Measurements from ENCODE around the gene NAT8L.
A peak's percentile ranks its signal among the peaks of the same experiment; 100 is the strongest.
"Not testable (repeated sequence)": the region's sequence is repeated elsewhere in the genome, so short reads cannot be mapped to it uniquely, and the experiment has no call there.

NAT8L gene, protein sequence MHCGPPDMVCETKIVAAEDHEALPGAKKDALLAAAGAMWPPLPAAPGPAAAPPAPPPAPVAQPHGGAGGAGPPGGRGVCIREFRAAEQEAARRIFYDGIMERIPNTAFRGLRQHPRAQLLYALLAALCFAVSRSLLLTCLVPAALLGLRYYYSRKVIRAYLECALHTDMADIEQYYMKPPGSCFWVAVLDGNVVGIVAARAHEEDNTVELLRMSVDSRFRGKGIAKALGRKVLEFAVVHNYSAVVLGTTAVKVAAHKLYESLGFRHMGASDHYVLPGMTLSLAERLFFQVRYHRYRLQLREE

DNA sequence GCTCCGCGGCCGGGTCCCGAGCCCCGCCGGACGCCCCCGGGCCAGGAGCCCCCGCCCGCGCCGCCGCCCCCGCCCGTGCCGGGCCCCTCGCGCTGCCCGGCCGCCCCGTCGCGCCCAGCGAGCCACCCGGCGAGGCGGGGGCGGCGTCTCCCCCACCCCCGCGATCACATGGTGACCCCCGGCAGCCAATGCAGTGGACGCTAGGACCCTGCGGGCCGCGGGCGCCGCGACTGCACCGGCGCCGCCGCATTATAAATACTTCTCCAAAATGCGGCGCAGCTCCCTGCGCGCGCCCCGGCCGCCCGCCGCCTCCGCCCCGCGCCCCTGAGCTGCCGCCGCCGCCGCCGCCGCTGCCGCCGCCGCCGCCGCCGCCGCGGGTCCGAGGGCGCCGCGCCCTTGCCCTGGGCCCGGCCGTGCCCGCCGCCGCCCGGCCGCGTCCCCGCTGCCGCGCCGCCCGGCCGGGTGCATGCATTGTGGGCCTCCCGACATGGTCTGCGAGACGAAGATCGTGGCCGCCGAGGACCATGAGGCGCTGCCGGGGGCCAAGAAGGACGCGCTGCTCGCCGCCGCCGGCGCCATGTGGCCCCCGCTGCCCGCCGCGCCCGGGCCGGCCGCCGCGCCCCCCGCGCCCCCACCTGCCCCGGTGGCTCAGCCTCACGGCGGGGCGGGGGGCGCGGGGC is at the start of gene NAT8L:
Gene NAT8L (plus strand): TSS at position 282 of the 680 bp plus-strand sequence. CDS start 185 bp downstream, at position 467.
- Histone ChIP-seq H3K9me3 (ENCODE audit: control insufficient read depth, low read length) (no peaks in the 10 kb centered on the region), H3K4me3 (ENCODE audit: low read length) (no peak within 1 kb of the TSS), H3K27me3 (replicated peaks; ENCODE audit: control insufficient read depth, insufficient read depth, low read length) (peaks cover 33% of the 10 kb centered on the region), H3K36me3 (ENCODE audit: control insufficient read depth, insufficient read depth, low read length, severe bottlenecking) (no peaks in the 10 kb centered on the region), H3K9ac (ENCODE audit: low read length) (no peak within 1 kb of the TSS), H3K4me1 (ENCODE audit: control insufficient read depth, insufficient read depth, low read length) (no peaks in the 10 kb centered on the region)
- peak; percentile 60 for DNase-seq (ENCODE audit: low read depth)

DNA sequence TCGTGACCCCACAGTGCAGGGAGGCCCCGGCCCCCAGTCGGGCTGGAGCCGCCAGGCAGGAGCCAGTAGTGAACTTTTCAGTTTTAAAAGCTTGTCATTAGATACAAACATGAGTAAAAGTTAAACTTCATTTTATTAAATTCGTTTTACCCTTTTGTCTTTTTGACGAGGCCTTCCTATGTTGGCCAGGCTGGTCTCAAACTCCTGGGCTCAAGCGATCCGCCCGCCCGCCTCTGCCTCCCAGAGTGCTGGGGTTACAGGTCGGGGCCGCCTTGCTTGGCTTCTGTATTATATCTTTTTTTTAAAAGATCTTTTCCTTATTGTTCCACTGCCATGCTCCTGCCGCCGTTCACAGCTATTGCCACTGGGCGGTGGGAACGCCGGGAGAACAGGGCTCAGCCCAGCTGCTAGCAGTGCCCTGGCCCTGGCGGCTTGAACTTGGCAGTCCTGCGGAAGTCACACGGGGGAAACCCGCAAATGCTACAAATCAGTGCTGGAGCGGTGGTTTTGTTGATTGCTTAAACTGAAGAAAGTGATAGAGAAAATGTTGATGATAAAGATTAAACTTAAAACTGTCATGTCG is 49.4 kb upstream of the NAT8L start:
- Histone ChIP-seq H3K36me3 (ENCODE audit: control insufficient read depth, insufficient read depth, low read length, severe bottlenecking) (peaks cover 7% of the 10 kb centered on the region), H3K9me3 (ENCODE audit: control insufficient read depth, low read length) (no peaks in the 10 kb centered on the region), H3K27me3 (replicated peaks; ENCODE audit: control insufficient read depth, insufficient read depth, low read length) (no peaks in the 10 kb centered on the region), H3K4me3 (ENCODE audit: low read length) (peak overlapping the region; percentile 97), H3K4me1 (ENCODE audit: control insufficient read depth, insufficient read depth, low read length) (peaks cover 23% of the 10 kb centered on the region), H3K9ac (ENCODE audit: low read length) (peak overlapping the region; percentile 98)
- peak; percentile 63 for DNase-seq (ENCODE audit: low read depth)

DNA sequence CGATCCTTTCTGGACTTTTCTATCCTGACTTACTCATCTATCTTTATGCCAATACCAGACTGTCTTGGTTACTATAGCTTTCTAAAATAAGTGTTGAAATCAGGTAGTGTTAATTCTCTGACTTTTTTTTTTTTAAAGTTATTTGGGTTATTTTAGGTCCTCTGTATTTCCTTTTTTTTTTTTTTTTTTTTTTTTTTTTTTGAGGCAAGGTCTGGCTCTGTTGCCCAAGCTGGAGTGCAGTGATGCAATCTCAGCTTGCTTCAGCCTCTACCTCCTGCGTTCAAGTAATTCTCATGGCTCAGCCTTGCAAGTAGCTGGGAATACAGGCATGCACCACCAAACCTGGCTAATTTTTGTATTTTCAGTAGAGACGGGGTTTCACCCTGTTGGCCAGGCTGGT is 47.5 kb upstream of the NAT8L start:
- H3K9me3 ChIP-seq (ENCODE audit: control insufficient read depth, low read length), result no peaks in the 10 kb centered on the region
- H3K4me3 ChIP-seq (ENCODE audit: low read length), result no peak overlapping the region
- no peak overlapping the region for H3K9ac ChIP-seq (ENCODE audit: low read length)
- H3K4me1 ChIP-seq (ENCODE audit: control insufficient read depth, insufficient read depth, low read length), result peaks cover 23% of the 10 kb centered on the region
- no peaks in the 10 kb centered on the region for H3K27me3 ChIP-seq (replicated peaks; ENCODE audit: control insufficient read depth, insufficient read depth, low read length)
- peak; percentile 8 for DNase-seq (ENCODE audit: low read depth)
- H3K36me3 ChIP-seq (ENCODE audit: control insufficient read depth, insufficient read depth, low read length, severe bottlenecking), result no peaks in the 10 kb centered on the region

DNA sequence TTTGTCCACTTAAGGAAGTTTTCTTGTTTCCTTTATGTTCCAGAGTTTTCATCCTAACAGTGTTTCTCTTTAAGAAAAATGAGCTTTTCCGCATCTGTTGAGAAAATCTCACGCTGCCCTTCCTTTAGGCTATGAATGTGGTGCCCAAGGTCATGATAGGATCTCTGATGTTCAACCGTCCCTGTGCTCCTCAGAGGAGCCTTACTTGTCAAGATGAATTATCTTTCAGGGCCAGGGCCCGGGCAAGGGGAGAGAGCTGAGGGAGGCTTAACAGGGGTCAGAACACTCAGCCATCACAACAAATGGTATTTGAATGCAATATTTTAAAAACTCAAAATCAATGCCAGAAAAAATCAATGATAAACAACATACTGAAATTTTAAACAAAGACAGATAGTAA is 44.1 kb upstream of the NAT8L start:
- no peak overlapping the region for H3K9ac ChIP-seq (ENCODE audit: low read length)

DNA sequence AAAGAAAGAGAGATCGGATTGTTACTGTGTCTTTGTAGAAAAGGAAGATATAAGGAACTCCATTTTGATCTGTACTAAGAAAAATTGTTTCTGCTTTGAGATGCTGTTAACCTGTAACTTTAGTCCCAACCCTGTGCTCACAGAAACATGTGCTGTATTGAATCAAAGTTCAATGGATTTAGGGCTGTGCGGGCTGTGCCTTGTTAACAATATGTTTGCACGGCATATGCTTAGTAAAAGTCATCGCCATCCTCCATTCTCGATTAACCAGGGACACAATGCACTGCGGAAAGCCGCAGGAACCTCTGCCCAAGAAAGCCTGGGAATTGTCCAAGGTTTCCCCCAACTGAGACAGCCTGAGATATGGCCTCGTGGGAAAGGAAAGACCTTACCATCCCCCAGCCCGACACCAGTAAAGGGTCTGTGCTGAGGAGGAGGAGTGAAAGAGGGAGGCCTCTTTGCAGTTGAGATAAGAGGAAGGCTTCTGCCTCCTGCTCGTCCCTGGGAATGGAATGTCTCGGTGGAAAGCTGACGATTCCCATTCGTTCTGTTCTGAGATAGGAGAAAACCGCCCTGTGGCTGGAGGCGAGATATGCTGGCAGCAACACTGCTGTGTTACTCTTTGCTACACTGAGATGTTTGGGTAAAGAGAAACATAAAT is 37.6 kb upstream of the NAT8L start:
- not testable (repeated sequence) for H3K9me3 ChIP-seq (ENCODE audit: control insufficient read depth, low read length); H3K9ac ChIP-seq (ENCODE audit: low read length); DNase-seq (ENCODE audit: low read depth); H3K36me3 ChIP-seq (ENCODE audit: control insufficient read depth, insufficient read depth, low read length, severe bottlenecking); H3K4me1 ChIP-seq (ENCODE audit: control insufficient read depth, insufficient read depth, low read length); H3K27me3 ChIP-seq (replicated peaks; ENCODE audit: control insufficient read depth, insufficient read depth, low read length); H3K4me3 ChIP-seq (ENCODE audit: low read length)

More for the DNA sequence above, 44.1 kb upstream of the NAT8L start:
- no peaks in the 10 kb centered on the region for H3K9me3 ChIP-seq (ENCODE audit: control insufficient read depth, low read length)
- H3K36me3 ChIP-seq (ENCODE audit: control insufficient read depth, insufficient read depth, low read length, severe bottlenecking), result no peaks in the 10 kb centered on the region
- peaks cover 5% of the 10 kb centered on the region for H3K27me3 ChIP-seq (replicated peaks; ENCODE audit: control insufficient read depth, insufficient read depth, low read length)
- DNase-seq (ENCODE audit: low read depth), result no peak
- peaks cover 9% of the 10 kb centered on the region for H3K4me1 ChIP-seq (ENCODE audit: control insufficient read depth, insufficient read depth, low read length)
- no peak overlapping the region for H3K4me3 ChIP-seq (ENCODE audit: low read length)

DNA sequence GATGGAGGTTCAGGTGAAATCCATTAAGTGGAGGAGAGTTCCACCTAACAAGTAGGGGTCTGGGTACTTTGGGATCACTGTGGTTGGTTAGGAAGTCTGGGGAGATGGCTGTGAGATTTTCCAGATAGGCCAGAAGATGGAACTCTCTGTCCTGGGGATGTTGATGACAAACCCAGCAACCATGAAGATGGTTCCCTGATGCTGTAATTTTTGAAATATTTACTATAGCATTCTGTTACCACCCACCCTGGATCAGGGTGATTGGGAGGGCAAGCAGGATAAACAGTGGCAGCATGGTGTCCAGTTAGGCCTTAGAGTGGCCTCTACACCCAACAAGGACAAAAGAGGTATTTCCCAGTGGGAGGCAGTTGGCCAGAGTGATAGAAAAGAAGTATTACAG is 34.4 kb upstream of the NAT8L start:
- Histone ChIP-seq H3K4me3 (ENCODE audit: low read length) (no peak overlapping the region), H3K9ac (ENCODE audit: low read length) (no peak overlapping the region), H3K36me3 (ENCODE audit: control insufficient read depth, insufficient read depth, low read length, severe bottlenecking) (no peaks in the 10 kb centered on the region), H3K4me1 (ENCODE audit: control insufficient read depth, insufficient read depth, low read length) (no peaks in the 10 kb centered on the region), H3K27me3 (replicated peaks; ENCODE audit: control insufficient read depth, insufficient read depth, low read length) (no peaks in the 10 kb centered on the region), H3K9me3 (ENCODE audit: control insufficient read depth, low read length) (peaks cover 7% of the 10 kb centered on the region)
- DNase-seq (ENCODE audit: low read depth), result peak; percentile 37

DNA sequence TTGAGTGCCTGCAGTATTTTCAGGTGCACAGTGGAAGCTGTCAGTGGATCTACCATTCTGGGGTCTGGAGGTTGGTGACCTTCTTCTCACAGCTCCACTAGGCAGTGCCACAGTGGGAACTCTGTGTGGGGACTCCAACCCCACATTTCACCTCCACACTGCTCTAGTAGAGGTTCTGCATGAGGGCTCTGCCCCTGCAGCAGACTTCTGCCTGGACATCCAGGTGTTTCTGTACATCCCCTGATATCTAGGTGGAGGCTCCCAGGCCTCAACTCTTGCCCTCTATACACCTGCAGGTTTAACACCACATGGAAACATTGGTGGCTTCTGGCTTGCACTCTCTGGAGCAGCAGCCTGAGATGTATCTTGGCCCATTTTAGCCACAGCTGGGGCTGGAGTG is 33.3 kb upstream of the NAT8L start:
- H3K9ac ChIP-seq (ENCODE audit: low read length), result no peak overlapping the region
- peaks cover 7% of the 10 kb centered on the region for H3K9me3 ChIP-seq (ENCODE audit: control insufficient read depth, low read length)
- no peak overlapping the region for H3K4me3 ChIP-seq (ENCODE audit: low read length)
- no peak for DNase-seq (ENCODE audit: low read depth)
- H3K27me3 ChIP-seq (replicated peaks; ENCODE audit: control insufficient read depth, insufficient read depth, low read length), result peaks cover 5% of the 10 kb centered on the region
- H3K36me3 ChIP-seq (ENCODE audit: control insufficient read depth, insufficient read depth, low read length, severe bottlenecking), result no peaks in the 10 kb centered on the region
- no peaks in the 10 kb centered on the region for H3K4me1 ChIP-seq (ENCODE audit: control insufficient read depth, insufficient read depth, low read length)

DNA sequence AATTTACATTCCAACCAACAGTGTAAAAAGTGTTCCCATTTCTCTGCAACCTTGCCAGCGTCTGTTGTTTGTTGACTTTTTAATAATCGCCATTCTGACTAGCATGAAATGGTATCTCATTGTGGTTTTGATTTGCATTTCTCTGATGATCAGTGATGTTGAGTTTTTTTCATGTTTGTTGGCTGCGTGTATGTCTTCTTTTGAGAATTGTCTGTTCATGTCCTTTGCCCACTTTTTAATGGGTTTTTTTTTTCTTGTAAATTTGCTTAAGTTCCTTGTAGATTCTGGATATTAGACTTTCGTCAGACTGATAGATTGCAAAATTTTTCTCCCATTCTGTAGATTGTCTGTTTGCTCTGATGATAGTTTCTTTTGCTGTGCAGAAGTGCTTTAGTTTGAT is 32.0 kb upstream of the NAT8L start:
- H3K9me3 ChIP-seq (ENCODE audit: control insufficient read depth, low read length), result peaks cover 11% of the 10 kb centered on the region
- H3K36me3 ChIP-seq (ENCODE audit: control insufficient read depth, insufficient read depth, low read length, severe bottlenecking); H3K4me3 ChIP-seq (ENCODE audit: low read length); DNase-seq (ENCODE audit: low read depth); H3K4me1 ChIP-seq (ENCODE audit: control insufficient read depth, insufficient read depth, low read length); H3K27me3 ChIP-seq (replicated peaks; ENCODE audit: control insufficient read depth, insufficient read depth, low read length); H3K9ac ChIP-seq (ENCODE audit: low read length): not testable (repeated sequence)

DNA sequence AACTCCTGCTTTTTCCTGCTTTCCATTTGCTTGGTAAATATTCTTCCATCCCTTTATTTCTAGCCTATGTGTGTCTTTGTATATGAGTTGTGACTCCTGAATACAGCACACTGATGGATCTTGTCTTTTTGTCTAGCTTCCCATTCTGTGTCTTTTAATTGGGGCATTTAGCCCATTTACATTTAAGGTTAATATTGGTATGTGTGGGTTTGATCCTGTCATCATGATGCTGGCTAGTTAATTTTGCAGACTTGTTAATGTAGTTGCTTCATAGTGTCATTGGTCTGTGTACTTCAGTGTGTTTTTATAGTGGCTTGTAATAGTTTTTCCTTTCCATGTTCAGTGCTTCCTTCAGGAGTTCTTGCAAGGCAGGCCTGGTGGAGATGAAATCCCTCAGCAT is 28.0 kb upstream of the NAT8L start:
- not testable (repeated sequence) for H3K9me3 ChIP-seq (ENCODE audit: control insufficient read depth, low read length); H3K9ac ChIP-seq (ENCODE audit: low read length); DNase-seq (ENCODE audit: low read depth); H3K4me3 ChIP-seq (ENCODE audit: low read length); H3K4me1 ChIP-seq (ENCODE audit: control insufficient read depth, insufficient read depth, low read length); H3K36me3 ChIP-seq (ENCODE audit: control insufficient read depth, insufficient read depth, low read length, severe bottlenecking)
- H3K27me3 ChIP-seq (replicated peaks; ENCODE audit: control insufficient read depth, insufficient read depth, low read length), result peaks cover 26% of the 10 kb centered on the region

DNA sequence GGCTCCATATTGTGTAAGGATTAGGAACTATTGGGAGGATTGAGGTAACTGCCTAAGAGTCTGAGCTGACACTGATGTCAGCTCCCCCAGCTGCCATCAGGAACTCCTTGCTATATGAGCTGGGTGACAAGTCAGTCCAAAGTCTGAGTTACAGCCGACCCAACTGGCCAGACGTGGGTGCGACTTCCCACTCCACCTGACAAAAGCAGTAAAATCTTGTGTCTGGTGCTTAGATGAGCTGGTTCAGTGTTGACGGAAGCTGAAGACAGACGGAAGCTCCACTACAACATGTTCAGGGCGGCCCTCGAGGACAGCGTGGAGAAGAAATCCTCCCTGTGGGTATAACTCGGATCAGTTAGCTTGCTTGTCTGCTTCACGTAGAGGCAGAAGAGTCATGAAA is 22.8 kb upstream of the NAT8L start:
- Histone ChIP-seq H3K4me3 (ENCODE audit: low read length) (no peak overlapping the region), H3K27me3 (replicated peaks; ENCODE audit: control insufficient read depth, insufficient read depth, low read length) (peaks cover 30% of the 10 kb centered on the region), H3K36me3 (ENCODE audit: control insufficient read depth, insufficient read depth, low read length, severe bottlenecking) (no peaks in the 10 kb centered on the region), H3K9ac (ENCODE audit: low read length) (no peak overlapping the region), H3K4me1 (ENCODE audit: control insufficient read depth, insufficient read depth, low read length) (peaks cover under 1% of the 10 kb centered on the region), H3K9me3 (ENCODE audit: control insufficient read depth, low read length) (peaks cover 4% of the 10 kb centered on the region)
- no peak for DNase-seq (ENCODE audit: low read depth)

DNA sequence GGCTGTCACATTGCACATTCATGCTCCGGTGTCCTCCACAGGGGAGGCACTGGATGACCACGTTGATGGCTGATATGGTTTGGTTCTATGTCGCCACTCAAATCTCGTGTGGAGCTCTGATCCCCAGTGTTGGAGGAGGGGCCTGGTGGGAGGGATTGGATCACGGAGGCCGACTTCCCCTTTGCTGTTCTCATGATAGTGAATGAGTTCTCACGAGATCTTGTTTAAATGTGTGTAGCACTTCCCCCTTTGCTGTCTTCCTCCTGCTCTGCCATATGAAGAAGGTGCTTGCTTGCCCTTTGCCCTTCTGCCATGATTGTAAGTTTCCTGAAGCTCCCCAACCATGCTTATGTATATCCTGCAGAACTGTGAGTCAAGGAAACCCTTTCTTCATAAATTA is 22.3 kb upstream of the NAT8L start:
- Histone ChIP-seq H3K9me3 (ENCODE audit: control insufficient read depth, low read length) (peaks cover 3% of the 10 kb centered on the region), H3K36me3 (ENCODE audit: control insufficient read depth, insufficient read depth, low read length, severe bottlenecking) (no peaks in the 10 kb centered on the region), H3K27me3 (replicated peaks; ENCODE audit: control insufficient read depth, insufficient read depth, low read length) (peaks cover 30% of the 10 kb centered on the region), H3K4me1 (ENCODE audit: control insufficient read depth, insufficient read depth, low read length) (peaks cover 4% of the 10 kb centered on the region), H3K9ac (ENCODE audit: low read length) (no peak overlapping the region), H3K4me3 (ENCODE audit: low read length) (no peak overlapping the region)
- no peak for DNase-seq (ENCODE audit: low read depth)
